Transverse colon (tissue), 4 donors: ENCODE measurements around the gene BICRA.
"Not testable (repeated sequence)": the region's sequence is repeated elsewhere in the genome, so short reads cannot be mapped to it uniquely, and the experiment has no call there.

Source experiments
- CTCF ChIP-seq, 5 experiments: fragments of 200-600 bp in 3 of 5; fragments of 450-650 bp in 2 of 5; sonication (generic) in 3 of 5; IDR thresholded peaks; 1 replicate in 2 of 5; 2 replicates in 3 of 5; pipeline ENCODE4 v1.5.1; 2016 to 2017; ENCODE audit warnings: antibody characterized with exemption in 5 of 5, inconsistent platforms in 3 of 5, mild to moderate bottlenecking in 2 of 5, moderate library complexity in 1 of 5
- EP300 ChIP-seq: sonication (generic); formaldehyde crosslinking; IDR thresholded peaks from one replicate; pipeline ENCODE4 v1.6.1; 2017; ENCODE audit warnings: antibody characterized with exemption, low read depth
- POLR2A ChIP-seq: fragments of 450-650 bp; IDR thresholded peaks from one replicate; pipeline ENCODE4 v1.6.1; 2016; ENCODE audit warnings: antibody characterized with exemption, mild to moderate bottlenecking, moderate library complexity
- POLR2AphosphoS5 ChIP-seq, 3 donors: sonication (generic); formaldehyde crosslinking; IDR thresholded peaks; one replicate each; pipeline ENCODE4 v1.6.1; 2016; ENCODE audit warnings: antibody characterized with exemption in 3 of 3

- TF ChIP-seq CTCF (IDR thresholded peaks at IDR 0.05); POLR2AphosphoS5 (IDR thresholded peaks at IDR 0.05); POLR2A; EP300: not testable (repeated sequence)
These were observed 26.3 kb downstream of the BICRA start for GRCh38 chr19:47635152-47635754.
